GM06990 (cell line): ENCODE measurements around the gene EGF.

Source experiments
- DNase-seq: peaks from one replicate; pipeline ENCODE4 v3.0.0-alpha.2; 2011; ENCODE audit not compliant: insufficient read length; ENCODE audit errors: extremely low read depth
- H3K27me3 ChIP-seq: replicated peaks from 2 replicates; pipeline ENCODE4 v1.6.0; 2011; ENCODE audit warnings: low read length; ENCODE audit not compliant: control insufficient read depth, insufficient read depth
- H3K36me3 ChIP-seq: 2 replicates; pipeline ENCODE4 v1.5.1; 2011; ENCODE audit warnings: low read length; ENCODE audit not compliant: control insufficient read depth, insufficient read depth
- H3K4me3 ChIP-seq: replicated peaks from 2 replicates; pipeline ENCODE4 v1.5.1; 2011; ENCODE audit warnings: low read depth, mild to moderate bottlenecking, control low read depth, low read length
- CTCF ChIP-seq: IDR thresholded peaks from 2 replicates; pipeline ENCODE4 v1.5.1; 2011; ENCODE audit warnings: low read length, control low read depth, mild to moderate bottlenecking, inconsistent platforms; ENCODE audit not compliant: insufficient read depth, poor library complexity, severe bottlenecking

The EGF gene

GRCh38 chr4:110061076-110061475, 148.4 kb downstream of the EGF start:
- Histone ChIP-seq H3K27me3 (no peaks in the 10 kb centered on the region), H3K36me3 (no peaks in the 10 kb centered on the region), H3K4me3 (no peak overlapping the region)
- DNase-seq: no peak
- no peak for TF ChIP-seq CTCF
